ENCODE measurements around the gene NEK4.
A peak's percentile ranks its signal among the peaks of the same experiment; 100 is the strongest.

NEK4 gene

DNA sequence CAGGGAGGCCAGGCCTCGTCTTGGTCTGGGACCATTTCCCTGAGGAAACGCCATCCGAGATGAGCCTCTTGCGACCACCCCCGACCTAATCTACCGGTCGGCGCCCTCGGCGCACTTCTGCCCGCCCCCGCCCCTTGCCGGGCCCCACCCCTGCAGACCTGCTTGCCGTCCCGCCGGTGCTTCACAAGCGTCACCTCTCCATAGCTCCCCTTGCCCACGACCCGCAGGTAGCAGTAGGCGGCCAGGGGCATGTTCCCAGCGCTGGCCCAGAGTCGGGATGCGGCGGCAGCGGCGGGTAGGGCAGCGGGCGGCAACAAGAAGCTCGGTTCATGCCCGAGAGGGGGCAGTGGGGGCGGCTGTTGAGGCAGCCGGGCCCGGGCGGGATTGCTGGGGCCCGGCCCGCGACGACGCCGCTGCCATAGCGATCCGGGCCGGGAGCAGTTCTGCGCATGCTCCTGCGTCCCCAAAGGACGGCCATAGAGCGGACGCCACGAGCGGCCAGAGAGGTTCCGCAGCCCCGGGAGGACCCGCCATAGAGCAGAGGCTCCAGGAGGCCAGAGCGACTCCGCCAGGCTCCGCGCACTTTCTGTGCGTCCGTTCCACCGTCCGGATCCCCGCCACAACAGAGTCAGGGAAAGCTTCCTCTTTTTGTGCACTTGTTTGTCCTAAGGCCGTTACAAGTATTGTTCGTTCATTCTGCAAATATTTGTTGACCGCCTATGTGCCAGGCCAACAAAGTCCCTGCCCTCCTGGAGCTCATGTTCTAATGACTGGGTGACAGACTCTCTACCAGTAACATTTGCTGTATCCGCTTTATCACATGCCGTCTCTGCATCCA lies at the start of gene NEK4:
NEK4 (minus strand) TSS at position 445 of the 838 bp plus-strand sequence; CDS start at position 251, 194 bp downstream.
- DNase-seq: peak; percentile 88

DNA sequence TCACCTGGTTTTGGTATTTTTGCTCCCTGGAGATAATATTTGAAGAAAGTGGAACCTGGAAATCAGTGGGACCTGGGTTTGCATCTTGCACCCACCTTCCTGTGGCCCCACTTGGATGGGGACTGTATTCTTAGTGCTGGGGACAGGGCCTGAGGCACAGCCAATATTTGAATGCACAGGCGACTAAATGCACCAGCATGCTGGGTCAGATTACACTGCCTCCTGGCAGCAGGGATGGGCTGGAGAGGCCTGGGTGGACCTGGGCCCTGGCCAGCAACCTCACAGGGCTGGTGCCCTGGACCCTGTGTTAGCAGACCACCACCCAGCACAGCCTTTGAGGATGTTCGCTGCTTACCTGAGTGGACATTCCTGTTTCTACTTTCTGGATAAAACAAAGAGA lies 49.2 kb upstream of the NEK4 start:
- DNase-seq: no peak

DNA sequence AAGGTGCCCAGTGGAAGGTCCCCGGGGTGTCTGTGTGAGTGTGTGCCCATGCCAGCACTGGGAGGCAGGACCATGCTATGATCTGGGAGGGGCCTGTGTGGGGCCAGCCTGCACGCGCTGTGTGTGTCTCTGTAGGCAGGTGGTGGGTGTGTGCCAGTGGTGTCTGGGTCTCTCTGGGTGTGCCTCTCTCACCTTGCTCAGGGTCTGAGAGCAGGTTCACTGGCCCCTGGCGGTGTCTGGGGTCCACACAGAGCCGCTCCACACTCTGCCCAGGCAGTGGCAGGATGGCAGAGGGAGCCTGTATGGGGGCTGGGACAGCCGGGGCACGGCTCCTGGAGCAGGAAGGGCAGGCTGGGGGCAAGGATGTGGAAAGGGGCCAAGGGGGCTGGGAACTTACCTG lies 47.1 kb upstream of the NEK4 start:
- no peak for DNase-seq

DNA sequence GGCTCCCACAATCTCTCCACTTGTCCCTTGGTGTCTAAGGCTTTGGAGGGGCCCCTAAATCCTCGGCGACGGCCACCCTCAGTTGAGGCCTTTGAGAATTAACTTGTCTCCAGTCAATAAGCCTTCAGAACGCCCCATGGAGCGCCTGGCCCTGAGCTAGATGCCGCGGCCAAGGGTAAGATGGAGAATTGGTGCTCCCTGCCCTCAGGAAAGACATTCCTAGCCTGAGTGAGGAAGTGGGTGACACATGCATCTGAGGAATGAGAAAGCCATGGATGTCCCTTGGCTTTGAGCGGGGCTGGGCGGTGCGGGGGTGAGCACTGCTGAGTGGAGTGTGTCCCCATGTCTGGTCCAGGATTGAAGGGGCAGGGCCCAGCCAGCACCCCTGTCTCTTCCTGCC lies 46.5 kb upstream of the NEK4 start:
- no peak for DNase-seq

DNA sequence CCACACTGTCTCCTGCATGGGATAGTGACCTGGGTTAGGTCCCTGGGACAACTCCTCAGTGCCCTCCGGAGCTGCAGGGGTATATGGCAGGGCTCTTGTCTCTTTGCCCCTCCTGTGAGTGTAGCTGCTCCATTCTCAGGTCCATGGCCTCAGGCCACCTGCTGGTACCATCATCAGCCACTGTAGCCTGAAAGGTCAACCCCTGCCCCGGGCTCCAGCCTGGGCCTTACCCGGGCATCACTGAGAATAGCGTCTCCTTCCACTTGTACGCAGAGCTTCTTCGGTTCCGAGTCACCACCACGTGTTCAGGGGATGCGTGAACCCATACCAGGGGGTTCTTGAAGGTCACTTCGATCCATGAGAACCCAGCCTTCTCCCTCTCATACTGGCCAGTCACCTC lies 45.9 kb upstream of the NEK4 start:
- DNase-seq: no peak

DNA sequence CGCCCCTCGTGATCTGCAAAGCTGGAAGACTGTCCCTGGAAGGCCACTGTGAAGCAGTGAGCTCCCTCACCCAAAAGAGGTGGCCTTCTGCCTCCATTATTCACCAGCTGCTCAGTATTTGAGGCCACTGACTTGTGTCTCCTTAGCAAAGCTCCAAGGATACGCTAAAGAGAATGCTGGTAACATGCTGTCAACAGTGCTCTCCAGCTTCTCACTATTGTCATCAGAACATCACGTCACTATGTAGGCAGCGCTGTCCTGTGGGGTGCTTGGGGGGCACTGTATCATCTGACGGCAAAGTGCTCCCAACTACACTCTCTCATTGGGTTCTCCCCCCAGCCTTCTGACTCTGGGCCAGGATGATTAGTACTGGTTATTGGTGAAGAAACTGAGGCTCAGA lies 45.5 kb upstream of the NEK4 start:
- DNase-seq: no peak

DNA sequence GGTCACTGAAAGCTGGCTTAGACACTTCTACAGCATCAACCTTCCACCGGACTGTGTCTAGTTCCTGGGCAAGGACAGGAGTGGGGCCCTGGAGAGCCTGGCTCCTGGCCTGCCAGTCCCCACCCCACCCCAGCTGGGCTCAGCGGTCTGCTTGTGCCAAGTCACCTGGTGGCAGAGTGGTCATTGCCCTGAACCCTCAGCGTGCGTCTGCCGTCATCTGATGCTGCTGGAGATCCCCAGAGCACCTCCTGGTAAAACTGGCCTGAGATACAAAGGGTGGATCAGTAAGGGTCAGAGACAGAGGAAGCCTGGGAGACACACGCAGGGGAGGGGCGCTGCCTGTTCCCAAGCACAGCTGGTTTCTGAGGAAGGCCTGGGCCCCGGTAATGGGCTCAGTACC lies 43.1 kb upstream of the NEK4 start:
- DNase-seq: no peak

DNA sequence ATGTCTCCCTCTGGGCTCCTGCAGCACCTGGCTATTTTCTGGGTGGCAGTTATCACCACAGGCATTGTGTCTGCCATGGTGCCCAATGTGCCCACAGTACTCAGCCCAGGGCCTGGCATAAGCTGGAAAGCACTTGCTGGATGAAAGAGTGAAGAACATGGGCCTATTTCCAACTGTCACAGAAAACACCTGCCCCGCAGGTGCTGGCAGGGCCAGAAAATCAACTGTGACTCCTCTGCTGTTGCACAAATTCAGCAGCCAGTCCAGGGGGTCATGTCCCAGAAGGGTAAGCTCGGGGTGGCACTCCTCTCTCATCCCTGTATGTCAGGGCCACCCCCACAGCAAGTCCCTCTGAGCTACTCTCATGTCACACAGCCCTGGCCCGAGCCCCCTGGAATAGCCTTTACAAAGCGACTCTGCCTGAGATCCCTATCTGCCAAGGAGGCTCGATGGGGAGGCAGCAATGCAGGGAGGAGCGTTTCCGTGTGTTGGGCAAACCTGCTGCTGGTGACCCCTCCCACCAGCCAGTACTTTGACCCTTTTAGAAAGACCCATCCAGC lies 40.8 kb upstream of the NEK4 start:
- DNase-seq: no peak

DNA sequence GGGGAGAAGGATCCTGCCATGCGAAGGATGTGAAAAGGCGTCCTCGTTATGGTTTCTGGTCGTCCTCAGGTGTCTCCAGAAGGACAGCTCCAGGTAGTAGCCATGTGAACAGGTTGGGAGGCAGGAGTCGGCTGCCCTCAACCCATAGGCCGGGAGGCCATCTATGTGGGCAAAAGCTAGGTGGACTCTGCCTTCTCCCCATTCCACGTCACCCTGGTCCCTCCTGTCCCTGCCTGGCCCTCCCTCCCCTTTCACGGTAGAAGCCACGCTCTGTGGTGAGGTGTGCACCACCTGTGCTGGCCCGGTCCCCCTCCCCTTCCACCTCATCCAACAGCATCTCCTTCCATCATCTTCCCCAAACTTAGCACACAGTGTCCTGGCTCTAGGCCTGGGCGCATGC lies 40.2 kb upstream of the NEK4 start:
- no peak for DNase-seq

DNA sequence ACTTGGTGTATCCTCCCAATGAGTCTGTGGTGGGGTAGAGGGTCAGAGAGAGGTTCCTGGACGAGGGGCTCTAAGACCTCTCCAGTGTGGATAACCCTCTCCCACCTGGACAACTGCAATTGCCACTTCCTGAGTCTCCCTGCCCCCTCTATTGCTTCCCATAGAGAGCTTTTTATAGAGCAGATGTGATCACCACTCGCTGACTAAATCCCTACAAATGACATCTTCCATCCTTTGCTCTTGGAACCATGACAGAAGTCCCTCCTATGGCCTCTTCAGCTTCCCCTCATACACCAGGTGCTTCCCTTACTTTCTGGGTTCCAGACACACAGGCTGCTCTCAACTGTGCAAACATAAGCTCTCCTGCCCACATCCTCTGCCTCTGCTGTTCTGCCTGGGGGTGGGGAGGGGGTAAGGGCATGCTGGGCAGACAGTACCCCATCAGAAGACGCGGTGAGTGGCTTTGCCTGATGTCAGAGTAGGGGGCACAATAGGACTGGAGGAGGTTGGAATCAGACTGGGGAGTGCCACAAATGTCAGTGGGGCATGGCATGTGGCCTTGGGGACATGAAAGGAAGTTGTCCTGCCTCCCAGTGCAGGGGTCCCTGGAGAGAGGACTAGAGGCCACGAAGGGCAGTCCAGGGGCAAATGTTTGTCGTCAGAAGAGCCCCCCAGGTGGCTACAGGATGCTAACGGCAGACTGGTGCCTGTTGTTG lies 39.1 kb upstream of the NEK4 start:
- no peak for DNase-seq

DNA sequence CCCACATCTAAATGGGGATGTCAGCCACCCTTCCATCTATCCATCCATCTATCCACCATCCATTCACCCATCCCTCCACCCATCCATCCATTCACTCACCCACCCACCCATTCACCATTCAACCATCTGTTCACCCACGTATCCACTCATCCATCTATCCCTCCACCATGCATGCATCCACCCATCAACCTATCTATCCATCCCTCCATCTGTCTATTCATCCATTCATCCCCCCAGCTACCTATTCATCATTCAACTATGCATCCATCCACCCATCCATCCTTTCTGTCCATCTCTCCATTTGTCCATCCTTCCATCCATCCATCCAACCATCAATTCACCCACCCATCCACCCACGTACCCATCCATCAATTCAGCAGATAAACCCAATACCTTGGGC lies 38.4 kb upstream of the NEK4 start:
- no peak for DNase-seq

DNA sequence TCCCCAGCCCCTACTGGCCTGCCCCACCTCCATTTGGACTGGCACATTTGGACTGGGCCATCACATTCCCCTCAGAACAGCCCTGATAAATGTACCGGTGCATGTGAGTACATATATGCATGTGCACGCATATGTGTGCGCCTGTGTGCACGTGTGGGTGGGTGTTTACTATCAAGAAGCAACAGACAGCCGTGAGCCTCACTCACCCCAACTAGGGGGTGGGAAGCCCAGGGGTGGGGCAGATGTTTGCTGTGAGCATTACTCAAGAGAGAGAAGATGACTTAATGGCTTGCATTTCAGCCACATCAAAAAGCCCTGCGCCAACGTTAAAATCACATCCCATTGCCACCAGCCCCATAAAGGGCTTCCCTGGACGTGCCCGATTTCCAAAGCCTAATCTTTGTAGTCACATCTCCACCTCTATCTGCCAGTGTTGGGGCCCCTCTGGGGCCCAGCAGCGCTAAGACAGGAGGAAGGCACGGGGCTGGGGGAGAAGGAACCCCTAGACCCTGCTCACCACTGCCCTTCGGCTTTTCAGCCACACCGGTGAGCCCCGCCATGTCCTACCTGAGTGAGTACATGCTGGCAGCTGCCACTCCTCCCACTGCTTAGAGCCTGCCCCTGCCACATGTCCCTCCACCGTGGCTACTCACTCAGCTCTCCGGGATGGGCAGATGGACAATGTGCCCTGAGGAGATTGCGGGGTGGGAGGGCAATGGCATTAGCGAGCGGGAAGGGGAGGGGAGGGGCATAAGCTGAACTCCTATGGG lies 34.7 kb upstream of the NEK4 start:
- no peak for DNase-seq

DNA sequence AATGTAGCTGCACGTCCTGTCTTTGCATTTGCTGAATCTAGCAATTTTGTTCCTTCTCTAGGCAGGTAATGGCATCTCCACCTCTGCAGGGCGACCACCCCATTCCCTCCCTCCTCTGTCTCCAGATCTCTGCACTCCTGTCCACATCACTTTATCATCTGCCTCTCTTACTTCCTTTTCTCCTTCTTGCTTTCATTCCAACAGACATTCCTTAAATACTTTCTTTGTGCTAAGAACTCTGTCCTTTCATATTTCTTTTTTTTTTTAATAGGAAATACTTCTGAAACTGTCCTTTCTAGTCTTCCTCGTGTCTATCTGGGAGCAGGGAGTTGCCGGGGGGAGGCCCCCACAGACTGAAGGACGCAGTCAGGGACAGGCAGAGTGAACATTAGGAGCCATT lies 31.1 kb upstream of the NEK4 start:
- no peak for DNase-seq

DNA sequence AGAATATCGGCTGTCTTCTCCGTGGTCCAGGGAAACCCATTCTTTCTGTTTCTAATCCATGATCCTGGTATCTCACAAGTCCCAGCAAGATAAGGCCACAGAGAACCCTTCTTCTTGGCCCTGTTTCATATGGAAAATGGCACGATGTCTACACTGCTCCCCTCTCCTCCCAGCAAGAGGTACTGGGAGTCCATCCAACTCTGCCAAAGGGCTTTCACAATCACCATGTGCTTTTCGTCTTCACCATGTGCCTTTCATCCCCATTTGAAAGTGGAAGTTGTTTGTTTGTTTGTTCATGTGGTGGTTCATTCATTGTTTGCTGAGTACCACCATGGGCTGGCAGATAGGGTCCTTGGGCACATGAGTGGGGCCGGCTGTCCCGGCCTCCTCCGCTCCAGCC lies 29.3 kb upstream of the NEK4 start:
- no peak for DNase-seq

DNA sequence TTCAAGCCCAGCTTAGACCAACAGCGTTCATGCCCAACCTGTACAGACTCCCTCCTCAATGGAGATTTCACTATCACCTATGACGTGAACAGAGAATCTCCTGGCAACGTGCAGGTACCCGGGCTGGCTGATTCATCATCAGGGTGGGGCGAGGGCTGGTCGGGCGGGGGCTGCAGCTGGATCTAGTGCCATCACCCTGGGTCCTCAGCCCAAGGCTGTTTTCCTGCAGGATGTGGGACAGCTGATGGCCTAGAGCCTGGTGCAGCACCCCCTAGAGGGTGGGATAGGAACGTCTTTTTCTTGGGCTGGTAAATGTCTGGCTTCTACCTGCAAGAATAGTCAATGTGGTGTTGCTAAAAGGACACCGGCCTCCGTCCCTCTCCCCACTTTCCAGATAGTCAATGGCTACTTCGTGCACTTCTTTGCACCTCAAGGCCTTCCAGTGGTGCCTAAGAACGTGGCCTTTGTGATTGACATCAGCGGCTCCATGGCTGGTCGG lies 28.3 kb upstream of the NEK4 start:
- DNase-seq: no peak

DNA sequence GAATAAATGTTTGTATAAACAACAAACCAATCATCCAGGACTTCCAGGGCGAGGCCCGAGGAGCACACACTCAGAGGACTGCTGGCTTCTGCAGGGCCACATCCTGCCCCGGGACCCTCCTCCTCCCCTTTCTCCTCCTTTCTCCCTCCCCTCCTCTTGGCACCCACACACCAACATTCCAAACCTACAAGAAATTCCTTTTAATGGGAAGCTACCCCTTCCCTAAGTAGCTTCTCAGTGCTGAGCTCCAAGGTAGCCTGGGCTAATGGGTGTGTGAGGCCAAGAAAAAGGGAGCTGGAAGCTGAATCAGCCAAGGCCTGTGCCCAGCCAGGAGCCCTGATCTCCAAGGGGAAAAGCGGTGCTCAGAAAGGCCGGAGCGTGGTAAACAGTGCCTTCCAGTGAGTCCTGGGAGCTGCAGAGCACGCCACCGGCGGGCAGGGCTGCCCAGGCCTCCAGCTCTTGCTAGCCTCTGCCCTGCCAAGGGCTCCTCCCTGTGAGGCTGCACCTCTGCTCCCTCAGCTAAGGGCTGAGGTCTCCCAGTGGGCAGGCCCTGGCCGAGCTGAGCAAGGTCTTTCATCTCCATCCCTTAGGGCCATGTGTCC lies 27.7 kb upstream of the NEK4 start:
- no peak for DNase-seq

DNA sequence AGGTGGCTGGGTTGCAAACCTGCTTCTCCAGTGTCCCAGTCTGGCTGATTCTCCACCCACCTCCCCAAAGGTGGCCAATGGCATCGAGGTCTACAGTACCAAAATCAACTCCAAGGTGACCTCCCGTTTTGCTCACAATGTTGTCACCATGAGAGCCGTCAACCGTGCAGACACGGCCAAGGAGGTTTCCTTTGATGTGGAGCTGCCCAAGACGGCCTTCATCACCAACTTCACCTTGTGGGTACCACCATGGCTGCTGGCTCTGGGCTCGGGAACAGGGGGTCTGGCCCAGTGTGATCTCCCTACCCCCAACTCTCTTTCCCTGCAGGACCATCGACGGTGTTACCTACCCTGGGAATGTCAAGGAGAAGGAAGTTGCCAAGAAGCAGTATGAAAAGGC lies 25.7 kb upstream of the NEK4 start:
- DNase-seq: no peak

DNA sequence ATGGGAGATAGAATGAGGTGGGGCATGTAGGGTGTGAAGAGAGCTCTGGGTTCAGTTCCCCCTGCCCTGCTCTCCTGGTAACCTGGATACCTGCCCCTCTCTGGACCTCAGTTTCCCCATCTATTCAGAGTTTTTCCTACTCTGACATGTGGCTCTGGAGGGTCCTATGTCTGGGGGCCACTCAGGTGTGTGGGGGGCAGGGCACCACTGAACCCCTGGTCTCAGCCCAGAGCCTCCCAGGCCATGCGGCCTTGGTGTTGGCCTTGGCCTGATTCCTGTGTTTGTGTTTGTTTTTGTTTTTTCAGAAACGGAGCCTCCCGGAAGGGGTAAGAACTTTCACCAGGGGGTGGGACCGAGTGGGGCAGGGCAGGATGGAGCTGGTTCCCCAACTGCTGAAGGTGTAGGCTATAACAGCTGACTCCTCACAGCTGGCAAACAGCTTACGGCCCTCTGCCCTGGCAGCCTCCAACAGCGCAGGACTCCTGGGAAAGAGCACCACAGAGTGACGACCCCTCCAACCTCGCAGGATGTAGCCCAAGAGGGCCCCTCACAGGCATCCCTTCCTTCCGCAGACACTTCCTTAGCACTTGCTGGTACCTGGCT lies 24.7 kb upstream of the NEK4 start:
- DNase-seq: no peak

DNA sequence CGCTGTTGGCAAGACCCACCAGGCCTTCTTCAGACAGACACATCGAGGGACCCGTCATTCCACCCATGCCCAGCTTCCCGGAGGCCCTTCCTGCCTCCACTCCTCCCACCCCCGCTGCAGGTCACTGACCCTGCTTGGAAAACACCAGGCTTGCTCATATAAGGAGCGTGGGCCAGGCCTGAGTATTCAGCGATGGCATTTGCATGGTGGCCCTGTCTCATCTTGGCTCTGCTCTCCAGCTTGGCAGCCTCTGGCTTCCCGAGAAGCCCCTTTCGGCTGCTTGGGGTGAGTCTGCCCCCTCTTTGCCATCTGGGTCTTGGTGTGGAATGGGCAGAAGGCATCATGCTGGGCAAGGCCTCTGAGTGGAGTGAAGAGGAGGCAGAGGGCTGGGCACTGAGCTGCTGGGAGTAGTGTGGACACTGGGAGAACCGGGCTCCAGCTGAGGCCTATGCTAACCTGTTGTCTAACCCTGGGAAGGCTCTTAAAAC lies 23.9 kb upstream of the NEK4 start, which contains the start of gene ITIH3:
ITIH3 (plus strand) TSS at position 185 of the 488 bp plus-strand sequence; CDS start at position 193, 8 bp downstream.
- no peak for DNase-seq

DNA sequence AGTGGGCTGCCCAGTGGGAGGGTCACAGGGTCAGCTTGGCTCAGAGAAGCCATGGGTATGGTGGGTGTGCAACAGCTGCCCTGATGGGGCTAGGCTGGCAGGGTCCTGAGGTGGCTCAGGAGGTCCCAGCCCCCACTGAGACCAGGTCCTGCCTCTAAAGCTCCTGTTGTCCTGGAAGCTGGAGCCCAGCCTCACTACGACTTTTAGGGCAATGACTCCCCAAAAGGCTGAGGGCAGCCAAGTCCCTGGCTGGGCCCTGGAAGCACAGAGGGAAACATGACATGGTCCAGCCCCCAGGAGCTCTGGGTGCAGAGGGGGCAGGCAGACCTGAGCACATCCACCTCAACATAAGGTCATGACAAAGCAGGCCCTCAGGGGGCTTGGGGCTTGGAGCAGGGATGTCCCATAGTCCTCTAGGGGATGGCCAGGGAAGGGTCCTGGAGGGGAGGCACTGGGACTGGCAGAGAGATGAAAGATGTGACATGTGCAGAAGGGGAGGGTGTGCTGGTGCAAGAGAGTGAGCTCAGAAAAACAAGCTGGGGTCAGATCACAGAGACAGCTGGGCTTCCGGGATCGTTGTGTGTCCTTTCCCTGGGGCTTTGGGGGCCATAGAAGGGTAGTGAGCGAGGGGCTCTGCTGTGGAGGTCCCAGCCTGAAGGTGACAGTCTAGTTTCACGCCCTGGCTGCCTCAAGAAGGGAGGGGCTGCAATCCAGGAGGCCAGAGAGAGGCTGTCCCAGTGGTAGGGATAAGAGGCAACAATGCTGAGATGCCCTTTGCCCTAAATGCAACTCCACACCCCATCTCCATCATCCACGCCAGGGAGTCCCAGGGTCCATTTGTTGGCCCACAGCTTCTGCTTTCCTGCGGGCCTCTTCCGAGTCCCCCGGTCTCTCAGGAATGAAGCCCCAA lies 23.2 kb upstream of the NEK4 start:
- DNase-seq: no peak
